ENCODE measurements around the gene EXOSC5. TPM values are rescaled to one million over a fixed set of nuclear protein-coding genes. Genes with fewer than 3 reads are reported as not detected.

The EXOSC5 gene
- total and polyA plus RNA-seq, 9 of the 15 experiments (the other 6 are each of a cell fraction or from before 2014, with no cell fraction given) = 10.9 to 75.5 (median 37.8) TPM

DNA sequence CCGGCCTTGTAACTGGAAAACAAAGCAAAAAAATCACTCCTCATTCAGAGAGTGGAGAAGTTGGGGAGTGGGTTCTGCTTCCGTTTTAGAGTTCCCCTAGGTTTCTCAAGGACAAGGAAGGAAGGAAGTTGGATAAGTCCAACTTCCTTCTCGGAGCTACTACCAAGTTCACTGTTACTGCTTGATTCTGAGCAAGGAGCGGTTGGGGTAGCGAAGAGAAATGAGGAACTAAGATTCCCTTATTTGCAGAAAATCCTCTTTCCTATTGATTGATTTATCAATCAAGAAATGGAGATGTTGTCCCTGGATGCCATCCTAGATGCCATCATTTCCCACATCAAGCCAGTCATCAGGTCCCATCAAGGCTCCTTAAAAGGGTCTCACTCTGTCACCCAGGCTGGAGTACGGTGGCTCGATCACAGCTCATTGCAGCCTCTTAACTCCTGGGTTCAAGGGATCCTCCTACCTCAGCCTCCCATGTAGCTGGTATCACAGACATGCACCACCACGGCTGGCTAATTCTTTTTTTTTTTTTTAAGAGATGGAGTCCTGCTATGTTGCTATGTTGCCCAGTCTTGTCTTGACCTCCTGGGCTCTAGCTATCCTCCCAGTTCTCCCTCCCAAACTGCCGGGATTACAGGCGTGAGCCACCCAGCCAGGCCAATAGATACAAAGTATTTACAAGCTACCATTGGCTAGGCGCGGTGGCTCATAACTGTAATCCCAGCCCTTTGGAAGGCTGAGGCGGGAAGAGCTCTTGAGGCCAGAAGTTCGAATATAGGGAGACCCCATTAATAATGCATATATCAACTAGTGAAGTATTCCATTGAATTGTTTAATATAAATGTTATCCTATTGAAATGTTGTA lies 32.4 kb downstream of the EXOSC5 start (continued):
- TF ChIP-seq, protein P1, sequence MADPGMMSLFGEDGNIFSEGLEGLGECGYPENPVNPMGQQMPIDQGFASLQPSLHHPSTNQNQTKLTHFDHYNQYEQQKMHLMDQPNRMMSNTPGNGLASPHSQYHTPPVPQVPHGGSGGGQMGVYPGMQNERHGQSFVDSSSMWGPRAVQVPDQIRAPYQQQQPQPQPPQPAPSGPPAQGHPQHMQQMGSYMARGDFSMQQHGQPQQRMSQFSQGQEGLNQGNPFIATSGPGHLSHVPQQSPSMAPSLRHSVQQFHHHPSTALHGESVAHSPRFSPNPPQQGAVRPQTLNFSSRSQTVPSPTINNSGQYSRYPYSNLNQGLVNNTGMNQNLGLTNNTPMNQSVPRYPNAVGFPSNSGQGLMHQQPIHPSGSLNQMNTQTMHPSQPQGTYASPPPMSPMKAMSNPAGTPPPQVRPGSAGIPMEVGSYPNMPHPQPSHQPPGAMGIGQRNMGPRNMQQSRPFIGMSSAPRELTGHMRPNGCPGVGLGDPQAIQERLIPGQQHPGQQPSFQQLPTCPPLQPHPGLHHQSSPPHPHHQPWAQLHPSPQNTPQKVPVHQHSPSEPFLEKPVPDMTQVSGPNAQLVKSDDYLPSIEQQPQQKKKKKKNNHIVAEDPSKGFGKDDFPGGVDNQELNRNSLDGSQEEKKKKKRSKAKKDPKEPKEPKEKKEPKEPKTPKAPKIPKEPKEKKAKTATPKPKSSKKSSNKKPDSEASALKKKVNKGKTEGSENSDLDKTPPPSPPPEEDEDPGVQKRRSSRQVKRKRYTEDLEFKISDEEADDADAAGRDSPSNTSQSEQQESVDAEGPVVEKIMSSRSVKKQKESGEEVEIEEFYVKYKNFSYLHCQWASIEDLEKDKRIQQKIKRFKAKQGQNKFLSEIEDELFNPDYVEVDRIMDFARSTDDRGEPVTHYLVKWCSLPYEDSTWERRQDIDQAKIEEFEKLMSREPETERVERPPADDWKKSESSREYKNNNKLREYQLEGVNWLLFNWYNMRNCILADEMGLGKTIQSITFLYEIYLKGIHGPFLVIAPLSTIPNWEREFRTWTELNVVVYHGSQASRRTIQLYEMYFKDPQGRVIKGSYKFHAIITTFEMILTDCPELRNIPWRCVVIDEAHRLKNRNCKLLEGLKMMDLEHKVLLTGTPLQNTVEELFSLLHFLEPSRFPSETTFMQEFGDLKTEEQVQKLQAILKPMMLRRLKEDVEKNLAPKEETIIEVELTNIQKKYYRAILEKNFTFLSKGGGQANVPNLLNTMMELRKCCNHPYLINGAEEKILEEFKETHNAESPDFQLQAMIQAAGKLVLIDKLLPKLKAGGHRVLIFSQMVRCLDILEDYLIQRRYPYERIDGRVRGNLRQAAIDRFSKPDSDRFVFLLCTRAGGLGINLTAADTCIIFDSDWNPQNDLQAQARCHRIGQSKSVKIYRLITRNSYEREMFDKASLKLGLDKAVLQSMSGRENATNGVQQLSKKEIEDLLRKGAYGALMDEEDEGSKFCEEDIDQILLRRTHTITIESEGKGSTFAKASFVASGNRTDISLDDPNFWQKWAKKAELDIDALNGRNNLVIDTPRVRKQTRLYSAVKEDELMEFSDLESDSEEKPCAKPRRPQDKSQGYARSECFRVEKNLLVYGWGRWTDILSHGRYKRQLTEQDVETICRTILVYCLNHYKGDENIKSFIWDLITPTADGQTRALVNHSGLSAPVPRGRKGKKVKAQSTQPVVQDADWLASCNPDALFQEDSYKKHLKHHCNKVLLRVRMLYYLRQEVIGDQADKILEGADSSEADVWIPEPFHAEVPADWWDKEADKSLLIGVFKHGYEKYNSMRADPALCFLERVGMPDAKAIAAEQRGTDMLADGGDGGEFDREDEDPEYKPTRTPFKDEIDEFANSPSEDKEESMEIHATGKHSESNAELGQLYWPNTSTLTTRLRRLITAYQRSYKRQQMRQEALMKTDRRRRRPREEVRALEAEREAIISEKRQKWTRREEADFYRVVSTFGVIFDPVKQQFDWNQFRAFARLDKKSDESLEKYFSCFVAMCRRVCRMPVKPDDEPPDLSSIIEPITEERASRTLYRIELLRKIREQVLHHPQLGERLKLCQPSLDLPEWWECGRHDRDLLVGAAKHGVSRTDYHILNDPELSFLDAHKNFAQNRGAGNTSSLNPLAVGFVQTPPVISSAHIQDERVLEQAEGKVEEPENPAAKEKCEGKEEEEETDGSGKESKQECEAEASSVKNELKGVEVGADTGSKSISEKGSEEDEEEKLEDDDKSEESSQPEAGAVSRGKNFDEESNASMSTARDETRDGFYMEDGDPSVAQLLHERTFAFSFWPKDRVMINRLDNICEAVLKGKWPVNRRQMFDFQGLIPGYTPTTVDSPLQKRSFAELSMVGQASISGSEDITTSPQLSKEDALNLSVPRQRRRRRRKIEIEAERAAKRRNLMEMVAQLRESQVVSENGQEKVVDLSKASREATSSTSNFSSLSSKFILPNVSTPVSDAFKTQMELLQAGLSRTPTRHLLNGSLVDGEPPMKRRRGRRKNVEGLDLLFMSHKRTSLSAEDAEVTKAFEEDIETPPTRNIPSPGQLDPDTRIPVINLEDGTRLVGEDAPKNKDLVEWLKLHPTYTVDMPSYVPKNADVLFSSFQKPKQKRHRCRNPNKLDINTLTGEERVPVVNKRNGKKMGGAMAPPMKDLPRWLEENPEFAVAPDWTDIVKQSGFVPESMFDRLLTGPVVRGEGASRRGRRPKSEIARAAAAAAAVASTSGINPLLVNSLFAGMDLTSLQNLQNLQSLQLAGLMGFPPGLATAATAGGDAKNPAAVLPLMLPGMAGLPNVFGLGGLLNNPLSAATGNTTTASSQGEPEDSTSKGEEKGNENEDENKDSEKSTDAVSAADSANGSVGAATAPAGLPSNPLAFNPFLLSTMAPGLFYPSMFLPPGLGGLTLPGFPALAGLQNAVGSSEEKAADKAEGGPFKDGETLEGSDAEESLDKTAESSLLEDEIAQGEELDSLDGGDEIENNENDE (IDR thresholded peaks at IDR 0.05; ENCODE audit: low read depth, low read length) = no peak
- TF ChIP-seq, protein P2, sequence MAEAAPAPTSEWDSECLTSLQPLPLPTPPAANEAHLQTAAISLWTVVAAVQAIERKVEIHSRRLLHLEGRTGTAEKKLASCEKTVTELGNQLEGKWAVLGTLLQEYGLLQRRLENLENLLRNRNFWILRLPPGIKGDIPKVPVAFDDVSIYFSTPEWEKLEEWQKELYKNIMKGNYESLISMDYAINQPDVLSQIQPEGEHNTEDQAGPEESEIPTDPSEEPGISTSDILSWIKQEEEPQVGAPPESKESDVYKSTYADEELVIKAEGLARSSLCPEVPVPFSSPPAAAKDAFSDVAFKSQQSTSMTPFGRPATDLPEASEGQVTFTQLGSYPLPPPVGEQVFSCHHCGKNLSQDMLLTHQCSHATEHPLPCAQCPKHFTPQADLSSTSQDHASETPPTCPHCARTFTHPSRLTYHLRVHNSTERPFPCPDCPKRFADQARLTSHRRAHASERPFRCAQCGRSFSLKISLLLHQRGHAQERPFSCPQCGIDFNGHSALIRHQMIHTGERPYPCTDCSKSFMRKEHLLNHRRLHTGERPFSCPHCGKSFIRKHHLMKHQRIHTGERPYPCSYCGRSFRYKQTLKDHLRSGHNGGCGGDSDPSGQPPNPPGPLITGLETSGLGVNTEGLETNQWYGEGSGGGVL (CRISPR knock-in tag; IDR thresholded peaks at IDR 0.05) = no peak
